Mucosa of rectum (tissue), 2 donors: ENCODE measurements around the gene DYNAP.

Experiments used
- H3K27ac ChIP-seq, 2 donors: one replicate each; pipeline ENCODE4 v1.7.0; 2013; ENCODE audit warnings: inconsistent platforms in 2 of 2, low read depth in 2 of 2, low read length in 2 of 2
- H3K27me3 ChIP-seq, 2 donors: one replicate each; pipeline ENCODE4 v1.7.0; 2013; ENCODE audit warnings: low read length in 2 of 2; ENCODE audit not compliant: control insufficient read depth in 2 of 2, insufficient read depth in 2 of 2
- H3K36me3 ChIP-seq, 2 donors: one replicate each; pipeline ENCODE4 v1.7.0; 2013; ENCODE audit warnings: low read length in 2 of 2; ENCODE audit not compliant: control insufficient read depth in 2 of 2, insufficient read depth in 2 of 2
- H3K4me1 ChIP-seq, 2 donors: one replicate each; pipeline ENCODE4 v1.7.0; 2013; ENCODE audit warnings: low read length in 2 of 2, mild to moderate bottlenecking in 1 of 2; ENCODE audit not compliant: control insufficient read depth in 2 of 2, insufficient read depth in 2 of 2
- H3K4me3 ChIP-seq, 2 donors: one replicate each; pipeline ENCODE4 v1.7.0; 2013; ENCODE audit warnings: low read length in 2 of 2
- H3K9ac ChIP-seq, 2 donors: one replicate each; pipeline ENCODE4 v1.7.0; 2013; ENCODE audit warnings: low read length in 2 of 2, low read depth in 1 of 2, mild to moderate bottlenecking in 1 of 2
- H3K9me3 ChIP-seq, 2 donors: one replicate each; pipeline ENCODE4 v1.7.0; 2013; ENCODE audit warnings: low read length in 2 of 2; ENCODE audit not compliant: control insufficient read depth in 2 of 2
- donor health status: healthy.
- donor health status: Normal muscosa, but diverticular disease.

Gene DYNAP

GRCh38 chr18:54604211-54604610 lies 13.2 kb downstream of the DYNAP start:
- peaks cover 3 to 5% of the 10 kb centered on the region in 2 donors for H3K4me1 ChIP-seq
- H3K9ac ChIP-seq = no peak overlapping the region
- H3K27me3 ChIP-seq = no peaks in the 10 kb centered on the region
- no peaks in the 10 kb centered on the region for H3K9me3 ChIP-seq
- H3K36me3 ChIP-seq = no peaks in the 10 kb centered on the region
- H3K4me3 ChIP-seq = no peak overlapping the region
- no peak overlapping the region for H3K27ac ChIP-seq

- peak overlapping the region; percentile 62 to 72 for H3K4me3 ChIP-seq
- H3K36me3 ChIP-seq = no peaks in the 10 kb centered on the region
- H3K9me3 ChIP-seq = no peaks in the 10 kb centered on the region
- H3K9ac ChIP-seq = peak overlapping the region; percentile 60 to 72
- H3K4me1 ChIP-seq = peaks cover 3 to 5% of the 10 kb centered on the region in 2 donors
- no peaks in the 10 kb centered on the region for H3K27me3 ChIP-seq
- H3K27ac ChIP-seq = peak overlapping the region; percentile 87 to 90
Observed at GRCh38 chr18:54606835-54607212, 15.8 kb downstream of the DYNAP start.

GRCh38 chr18:54607213-54608027 lies 16.4 kb downstream of the DYNAP start:
- Histone ChIP-seq H3K27ac (peak overlapping the region; percentile 87 to 90), H3K9me3 (no peaks in the 10 kb centered on the region), H3K9ac (peak overlapping the region; percentile 60 to 72), H3K27me3 (no peaks in the 10 kb centered on the region), H3K36me3 (no peaks in the 10 kb centered on the region), H3K4me1 (peaks cover 3 to 5% of the 10 kb centered on the region in 2 donors), H3K4me3 (peak overlapping the region; percentile 62 to 72)

GRCh38 chr18:54608028-54608642 lies 17.1 kb downstream of the DYNAP start:
- Histone ChIP-seq H3K4me3 (peak overlapping the region; percentile 62 to 72), H3K27ac (peak overlapping the region; percentile 87 to 90), H3K9ac (peak overlapping the region; percentile 60 to 72), H3K4me1 (peaks cover 3 to 5% of the 10 kb centered on the region in 2 donors), H3K9me3 (no peaks in the 10 kb centered on the region), H3K27me3 (no peaks in the 10 kb centered on the region), H3K36me3 (no peaks in the 10 kb centered on the region)

GRCh38 chr18:54611816-54612215 lies 20.8 kb downstream of the DYNAP start:
- no peaks in the 10 kb centered on the region for H3K36me3 ChIP-seq
- H3K27ac ChIP-seq = no peak overlapping the region
- no peaks in the 10 kb centered on the region for H3K9me3 ChIP-seq
- no peaks in the 10 kb centered on the region for H3K27me3 ChIP-seq
- H3K9ac ChIP-seq = no peak overlapping the region
- H3K4me1 ChIP-seq = peaks cover 3 to 4% of the 10 kb centered on the region in 2 donors
- H3K4me3 ChIP-seq = no peak overlapping the region

GRCh38 chr18:54612237-54612636 lies 21.2 kb downstream of the DYNAP start:
- Histone ChIP-seq H3K36me3 (no peaks in the 10 kb centered on the region), H3K27me3 (no peaks in the 10 kb centered on the region), H3K4me1 (peaks cover 0 to 3% of the 10 kb centered on the region in 2 donors), H3K27ac (no peak overlapping the region), H3K9ac (no peak overlapping the region), H3K4me3 (no peak overlapping the region), H3K9me3 (no peaks in the 10 kb centered on the region)

GRCh38 chr18:54613174-54613573 lies 22.1 kb downstream of the DYNAP start:
- Histone ChIP-seq H3K4me3 (no peak overlapping the region), H3K36me3 (no peaks in the 10 kb centered on the region), H3K4me1 (peaks cover 0 to 3% of the 10 kb centered on the region in 2 donors), H3K9me3 (no peaks in the 10 kb centered on the region), H3K27ac (no peak overlapping the region), H3K27me3 (no peaks in the 10 kb centered on the region), H3K9ac (no peak overlapping the region)

- no peaks in the 10 kb centered on the region for H3K27me3 ChIP-seq
- no peaks in the 10 kb centered on the region for H3K36me3 ChIP-seq
- no peak overlapping the region for H3K27ac ChIP-seq
- no peaks in the 10 kb centered on the region for H3K4me1 ChIP-seq
- H3K9ac ChIP-seq = no peak overlapping the region
- no peak overlapping the region for H3K4me3 ChIP-seq
- no peaks in the 10 kb centered on the region for H3K9me3 ChIP-seq
Observed at GRCh38 chr18:54616220-54616848, 25.3 kb downstream of the DYNAP start.

GRCh38 chr18:54622084-54622483 lies 31.0 kb downstream of the DYNAP start:
- Histone ChIP-seq H3K9ac (no peak overlapping the region), H3K27me3 (no peaks in the 10 kb centered on the region), H3K9me3 (no peaks in the 10 kb centered on the region), H3K27ac (no peak overlapping the region), H3K4me1 (no peaks in the 10 kb centered on the region), H3K36me3 (no peaks in the 10 kb centered on the region), H3K4me3 (no peak overlapping the region)

- H3K4me1 ChIP-seq = no peaks in the 10 kb centered on the region
- no peak overlapping the region for H3K4me3 ChIP-seq
- no peaks in the 10 kb centered on the region for H3K36me3 ChIP-seq
- H3K9me3 ChIP-seq = no peaks in the 10 kb centered on the region
- no peaks in the 10 kb centered on the region for H3K27me3 ChIP-seq
- no peak overlapping the region for H3K27ac ChIP-seq
- no peak overlapping the region for H3K9ac ChIP-seq
Observed at GRCh38 chr18:54626779-54627178, 35.7 kb downstream of the DYNAP start.
